Fibroblast of lung (primary cell): ENCODE measurements around the gene SHISA5. TPM values are rescaled to one million over a fixed set of nuclear protein-coding genes. Genes with fewer than 3 reads are reported as not detected.

Experiments used
- DNase-seq, 2 donors: peaks; one replicate each; pipeline versions ENCODE4 v3.0.0 to v3.0.0-alpha.2; 2010; ENCODE audit warnings: low read depth in 2 of 2
- H2AFZ ChIP-seq: 2 replicates; pipeline ENCODE4 v1.5.1; 2012; ENCODE audit warnings: low read length, control low read depth, inconsistent platforms
- H3K27ac ChIP-seq: 2 replicates; pipeline ENCODE4 v1.5.1; 2011; ENCODE audit warnings: low read length, control low read depth; ENCODE audit not compliant: insufficient read depth
- H3K27me3 ChIP-seq: 2 replicates; pipeline ENCODE4 v1.5.1; 2011; ENCODE audit warnings: mild to moderate bottlenecking, low read length; ENCODE audit not compliant: control insufficient read depth, insufficient read depth
- H3K36me3 ChIP-seq: 2 replicates; pipeline ENCODE4 v1.5.1; 2011; ENCODE audit warnings: low read length; ENCODE audit not compliant: control insufficient read depth, insufficient read depth
- H3K4me1 ChIP-seq: 2 replicates; pipeline ENCODE4 v1.5.1; 2011; ENCODE audit warnings: low read length; ENCODE audit not compliant: control insufficient read depth, insufficient read depth; ENCODE audit errors: extremely low read depth
- H3K4me2 ChIP-seq: 2 replicates; pipeline ENCODE4 v1.5.1; 2011; ENCODE audit warnings: low read length, control low read depth; ENCODE audit not compliant: insufficient read depth; ENCODE audit errors: extremely low read depth
- H3K4me3 ChIP-seq, 4 experiments: fragments of 200-600 bp in 1 of 4; sonication (generic) in 1 of 4; replicated peaks in 1 of 4; 2 replicates each; pipeline ENCODE4 v1.5.1; 2011 to 2016; ENCODE audit warnings: low read length in 4 of 4, low read depth in 3 of 4, mild to moderate bottlenecking in 3 of 4, control low read depth in 2 of 4, inconsistent platforms in 1 of 4, mixed read lengths in 1 of 4; ENCODE audit not compliant: insufficient read depth in 1 of 4; ENCODE audit errors: control extremely low read depth in 1 of 4
- H3K79me2 ChIP-seq: 2 replicates; pipeline ENCODE4 v1.5.1; 2012; ENCODE audit warnings: mild to moderate bottlenecking, low read length, inconsistent platforms; ENCODE audit not compliant: control insufficient read depth, insufficient read depth
- H3K9ac ChIP-seq: 2 replicates; pipeline ENCODE4 v1.5.1; 2011; ENCODE audit warnings: mild to moderate bottlenecking, low read length, control low read depth; ENCODE audit not compliant: insufficient read depth
- H3K9me3 ChIP-seq: 2 replicates; pipeline ENCODE4 v1.5.1; 2012; ENCODE audit warnings: low read depth, low read length; ENCODE audit not compliant: control insufficient read depth, insufficient read depth
- H4K20me1 ChIP-seq: 2 replicates; pipeline ENCODE4 v1.5.1; 2011; ENCODE audit warnings: low read length; ENCODE audit not compliant: control insufficient read depth, insufficient read depth; ENCODE audit errors: extremely low read depth
- EZH2 ChIP-seq: IDR thresholded peaks from 2 replicates; pipeline ENCODE4 v1.5.1; 2012; ENCODE audit warnings: low read length, control low read depth, mild to moderate bottlenecking; ENCODE audit errors: missing control alignments
- polyA plus RNA-seq, 2 donors: library from polyadenylated mRNA; depleted of rRNA in 1 of 2; stranded (reverse) in 1 of 2; unstranded in 1 of 2; fragments of >200 nt; gene quantifications; 2 replicates each; pipeline ENCODE4 v1.2.1, GENCODE V29; 2011 to 2012; ENCODE audit warnings: missing spikeins in 1 of 2
- total RNA-seq: library from RNA; depleted of rRNA; stranded (reverse); fragments of >200 nt; gene quantifications from 2 replicates; pipeline ENCODE4 v1.2.1, GENCODE V29; 2014
- TF ChIP-seq, protein P1 (sequence below), 2 donors: IDR thresholded peaks in 1 of 2; conservative IDR thresholded peaks in 1 of 2; 1 replicate in 1 of 2; 2 replicates in 1 of 2; pipeline ENCODE4 v1.5.1; 2011 to 2012; ENCODE audit warnings: low read length in 2 of 2, control low read depth in 1 of 2, inconsistent platforms in 1 of 2, low read depth in 1 of 2, mild to moderate bottlenecking in 1 of 2

The SHISA5 gene
- total and polyA plus RNA-seq, 2 donors (not counting 1 experiment from before 2014, with no cell fraction given), result 136 to 139 TPM

DNA sequence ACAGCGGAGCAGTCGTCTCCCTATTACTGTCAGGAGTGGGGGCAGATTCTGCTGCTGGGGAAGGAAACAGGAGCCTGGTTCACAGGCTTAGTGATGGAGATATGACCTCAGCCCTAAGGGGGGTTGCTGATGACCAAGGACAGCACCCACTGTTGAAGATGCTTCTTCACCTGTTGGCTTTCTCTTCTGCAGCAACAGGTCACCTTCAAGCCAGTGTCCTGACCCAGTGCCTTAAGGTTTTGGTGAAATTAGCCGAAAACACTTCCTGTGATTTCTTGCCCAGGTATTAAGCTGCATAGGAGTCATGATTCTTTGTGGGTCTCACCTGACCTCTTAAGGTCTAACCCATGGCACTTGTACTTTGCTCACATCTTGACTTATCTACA, 43.5 kb downstream of the SHISA5 start:
- no peak for DNase-seq
- H3K9me3 ChIP-seq, result no peaks in the 10 kb centered on the region

DNA sequence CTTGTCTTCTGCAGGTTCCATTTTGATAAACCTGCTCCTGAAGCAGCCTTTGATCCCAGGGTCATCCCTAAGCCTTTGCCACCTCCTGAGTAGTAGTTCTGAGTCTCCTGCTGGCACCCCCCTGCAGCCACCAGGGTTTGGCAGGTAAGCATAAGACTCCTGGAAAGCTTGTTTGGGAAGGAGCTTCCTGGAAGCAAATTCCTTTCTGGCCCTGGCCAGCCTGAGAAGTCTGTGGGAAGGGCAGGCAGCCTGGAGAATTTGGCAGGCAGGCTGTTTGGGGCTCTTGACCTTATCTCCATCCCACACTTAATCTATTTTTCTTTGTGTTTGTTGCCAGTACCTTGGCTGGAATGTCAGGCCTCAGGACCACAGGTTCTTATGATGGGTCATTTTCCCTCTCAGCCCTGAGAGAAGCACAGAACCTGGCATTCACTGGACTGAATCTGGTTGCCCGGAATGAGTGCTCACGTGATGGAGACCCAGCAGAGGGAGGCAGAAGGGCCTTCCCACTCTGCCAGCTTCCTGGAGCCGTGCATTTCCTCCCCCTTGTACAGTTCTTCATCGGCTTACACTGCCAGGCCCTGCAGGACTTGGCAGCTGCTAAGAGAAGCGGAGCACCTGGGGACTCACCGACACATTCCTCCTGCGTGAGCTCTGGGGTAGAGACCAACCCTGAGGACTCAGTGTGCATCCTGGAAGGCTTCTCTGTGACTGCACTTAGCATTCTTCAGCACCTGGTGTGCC, 44.0 kb downstream of the SHISA5 start:
- H3K4me1 ChIP-seq, result peaks cover 1% of the 10 kb centered on the region
- TF ChIP-seq EZH2, result no peak
- TF ChIP-seq, protein P1, sequence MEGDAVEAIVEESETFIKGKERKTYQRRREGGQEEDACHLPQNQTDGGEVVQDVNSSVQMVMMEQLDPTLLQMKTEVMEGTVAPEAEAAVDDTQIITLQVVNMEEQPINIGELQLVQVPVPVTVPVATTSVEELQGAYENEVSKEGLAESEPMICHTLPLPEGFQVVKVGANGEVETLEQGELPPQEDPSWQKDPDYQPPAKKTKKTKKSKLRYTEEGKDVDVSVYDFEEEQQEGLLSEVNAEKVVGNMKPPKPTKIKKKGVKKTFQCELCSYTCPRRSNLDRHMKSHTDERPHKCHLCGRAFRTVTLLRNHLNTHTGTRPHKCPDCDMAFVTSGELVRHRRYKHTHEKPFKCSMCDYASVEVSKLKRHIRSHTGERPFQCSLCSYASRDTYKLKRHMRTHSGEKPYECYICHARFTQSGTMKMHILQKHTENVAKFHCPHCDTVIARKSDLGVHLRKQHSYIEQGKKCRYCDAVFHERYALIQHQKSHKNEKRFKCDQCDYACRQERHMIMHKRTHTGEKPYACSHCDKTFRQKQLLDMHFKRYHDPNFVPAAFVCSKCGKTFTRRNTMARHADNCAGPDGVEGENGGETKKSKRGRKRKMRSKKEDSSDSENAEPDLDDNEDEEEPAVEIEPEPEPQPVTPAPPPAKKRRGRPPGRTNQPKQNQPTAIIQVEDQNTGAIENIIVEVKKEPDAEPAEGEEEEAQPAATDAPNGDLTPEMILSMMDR (conservative IDR thresholded peaks at IDR 0.05 in 1 of 2, IDR thresholded peaks at IDR 0.05 in 1 of 2; ENCODE audit: low read depth in 1 of 2, low read length in 2 of 2), result no peak
- no peak overlapping the region for H2AFZ ChIP-seq
- H3K4me3 ChIP-seq, result no peak overlapping the region
- H3K27me3 ChIP-seq, result no peaks in the 10 kb centered on the region
- H3K9ac ChIP-seq, result no peak overlapping the region
- peaks cover 11% of the 10 kb centered on the region for H3K36me3 ChIP-seq
- H3K79me2 ChIP-seq, result no peaks in the 10 kb centered on the region
- H3K4me2 ChIP-seq, result no peak overlapping the region
- H3K27ac ChIP-seq, result no peak overlapping the region
- no peak for DNase-seq
- no peaks in the 10 kb centered on the region for H4K20me1 ChIP-seq
- H3K9me3 ChIP-seq, result no peaks in the 10 kb centered on the region

More for the DNA sequence above, 43.5 kb downstream of the SHISA5 start:
- H3K9ac ChIP-seq, result no peak overlapping the region
- no peak overlapping the region for H2AFZ ChIP-seq
- no peak overlapping the region for H3K27ac ChIP-seq
- H3K79me2 ChIP-seq, result no peaks in the 10 kb centered on the region
- peaks cover 11% of the 10 kb centered on the region for H3K36me3 ChIP-seq
- H3K4me2 ChIP-seq, result no peak overlapping the region
- no peaks in the 10 kb centered on the region for H3K27me3 ChIP-seq
- no peaks in the 10 kb centered on the region for H4K20me1 ChIP-seq
- H3K4me3 ChIP-seq, result no peak overlapping the region
- peaks cover 5% of the 10 kb centered on the region for H3K4me1 ChIP-seq
- TF ChIP-seq, protein P1 (conservative IDR thresholded peaks at IDR 0.05 in 1 of 2, IDR thresholded peaks at IDR 0.05 in 1 of 2; ENCODE audit: low read depth in 1 of 2, low read length in 2 of 2), result no peak
- no peak for TF ChIP-seq EZH2

DNA sequence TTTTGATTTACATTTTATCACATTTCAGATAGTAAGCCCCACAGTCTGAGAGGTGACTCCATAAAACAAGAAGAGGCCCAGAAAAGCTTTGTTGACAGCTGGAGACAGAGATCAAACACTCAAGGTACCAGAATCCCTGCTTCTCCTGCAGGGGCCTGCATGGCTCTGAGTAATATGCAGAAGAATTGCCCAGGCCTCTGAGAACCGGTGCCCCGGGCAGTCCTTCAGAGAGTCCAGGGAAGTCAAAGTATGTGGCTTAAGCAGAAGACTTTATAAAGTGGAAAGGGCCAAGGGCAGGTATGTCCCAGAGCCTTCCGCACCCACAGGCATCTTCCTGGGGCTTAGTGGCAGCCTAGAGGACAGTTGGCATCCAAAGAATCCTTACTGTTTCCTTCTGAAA, 44.6 kb downstream of the SHISA5 start:
- H2AFZ ChIP-seq, result no peak overlapping the region
- H3K9ac ChIP-seq, result no peak overlapping the region
- no peaks in the 10 kb centered on the region for H3K79me2 ChIP-seq
- no peak overlapping the region for H3K27ac ChIP-seq
- no peaks in the 10 kb centered on the region for H3K27me3 ChIP-seq
- no peaks in the 10 kb centered on the region for H3K4me1 ChIP-seq
- TF ChIP-seq, protein P1 (conservative IDR thresholded peaks at IDR 0.05 in 1 of 2, IDR thresholded peaks at IDR 0.05 in 1 of 2; ENCODE audit: low read depth in 1 of 2, low read length in 2 of 2), result no peak
- TF ChIP-seq EZH2, result no peak
- no peaks in the 10 kb centered on the region for H4K20me1 ChIP-seq
- peaks cover 9% of the 10 kb centered on the region for H3K36me3 ChIP-seq
- DNase-seq, result no peak
- no peak overlapping the region for H3K4me3 ChIP-seq
- H3K4me2 ChIP-seq, result no peak overlapping the region
- H3K9me3 ChIP-seq, result no peaks in the 10 kb centered on the region
